ENCODE results near the gene CEP72.

The CEP72 gene

GRCh38 chr5:661891-662750 is 50.0 kb downstream of the CEP72 start:
- TF ChIP-seq POLR2A (IDR thresholded peaks at IDR 0.05; ENCODE audit: extremely low read depth, insufficient read length) (no peak), MYC (IDR thresholded peaks at IDR 0.05; ENCODE audit: low read depth, low read length) (no peak), MAX (IDR thresholded peaks at IDR 0.05; ENCODE audit: low read depth, low read length) (no peak), CTCF (IDR thresholded peaks at IDR 0.05; ENCODE audit: low read depth, low read length) (no peak)

GRCh38 chr5:662751-663435 is 50.8 kb downstream of the CEP72 start:
- H3K4me3 ChIP-seq (ENCODE audit: low read depth, low read length): no peak overlapping the region
- TF ChIP-seq POLR2A (IDR thresholded peaks at IDR 0.05; ENCODE audit: extremely low read depth, insufficient read length) (no peak), CTCF (IDR thresholded peaks at IDR 0.05; ENCODE audit: low read depth, low read length) (no peak), MYC (IDR thresholded peaks at IDR 0.05; ENCODE audit: low read depth, low read length) (no peak), MAX (IDR thresholded peaks at IDR 0.05; ENCODE audit: low read depth, low read length) (no peak)
- DNase-seq (ENCODE audit: low read depth): no peak

More at GRCh38 chr5:661891-662750, 50.0 kb downstream of the CEP72 start:
- DNase-seq (ENCODE audit: low read depth): no peak
- H3K4me3 ChIP-seq (ENCODE audit: low read depth, low read length): no peak overlapping the region

GRCh38 chr5:663436-664342 is 51.5 kb downstream of the CEP72 start:
- TF ChIP-seq MAX (IDR thresholded peaks at IDR 0.05; ENCODE audit: low read depth, low read length) (no peak), MYC (IDR thresholded peaks at IDR 0.05; ENCODE audit: low read depth, low read length) (no peak), POLR2A (IDR thresholded peaks at IDR 0.05; ENCODE audit: extremely low read depth, insufficient read length) (no peak), CTCF (IDR thresholded peaks at IDR 0.05; ENCODE audit: low read depth, low read length) (no peak)
- H3K4me3 ChIP-seq (ENCODE audit: low read depth, low read length): no peak overlapping the region
- no peak for DNase-seq (ENCODE audit: low read depth)

GRCh38 chr5:664343-664993 is 52.3 kb downstream of the CEP72 start:
- DNase-seq (ENCODE audit: low read depth): no peak
- TF ChIP-seq MYC (IDR thresholded peaks at IDR 0.05; ENCODE audit: low read depth, low read length): no peak
- no peak for TF ChIP-seq MAX (IDR thresholded peaks at IDR 0.05; ENCODE audit: low read depth, low read length)
- TF ChIP-seq POLR2A (IDR thresholded peaks at IDR 0.05; ENCODE audit: extremely low read depth, insufficient read length): no peak
- no peak for TF ChIP-seq CTCF (IDR thresholded peaks at IDR 0.05; ENCODE audit: low read depth, low read length)

DNA sequence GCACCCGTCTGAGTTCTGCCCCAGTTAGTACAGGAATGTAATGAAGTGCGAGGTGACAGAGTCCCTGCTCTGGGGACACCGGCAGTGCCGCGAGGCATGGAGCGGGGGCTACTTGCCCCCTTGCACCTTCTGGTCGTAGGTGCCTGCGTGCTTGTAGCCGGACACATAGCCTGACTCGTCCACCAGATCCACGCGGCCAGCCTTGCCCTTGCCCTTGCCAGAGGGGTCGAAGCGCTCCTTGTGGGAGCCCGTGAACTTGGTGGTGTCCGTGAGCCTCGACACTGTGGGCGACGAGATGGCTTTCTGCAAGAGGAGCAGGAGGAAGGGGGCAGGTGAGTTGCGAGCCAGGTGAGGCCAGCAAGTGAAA is 52.8 kb downstream of the CEP72 start:
- no peak overlapping the region for H3K4me3 ChIP-seq (ENCODE audit: low read depth, low read length)
- no peak for DNase-seq (ENCODE audit: low read depth)
- TF ChIP-seq CTCF (IDR thresholded peaks at IDR 0.05; ENCODE audit: low read depth, low read length): no peak
- TF ChIP-seq MAX (IDR thresholded peaks at IDR 0.05; ENCODE audit: low read depth, low read length): no peak
- TF ChIP-seq MYC (IDR thresholded peaks at IDR 0.05; ENCODE audit: low read depth, low read length): no peak
- TF ChIP-seq POLR2A (IDR thresholded peaks at IDR 0.05; ENCODE audit: extremely low read depth, insufficient read length): no peak

More at GRCh38 chr5:664343-664993, 52.3 kb downstream of the CEP72 start:
- H3K4me3 ChIP-seq (ENCODE audit: low read depth, low read length): no peak overlapping the region

Measured in NB4 (cell line).